HCT116 (cell line): ENCODE results near the gene TMEM184B. TPM values are rescaled to one million over a fixed set of nuclear protein-coding genes. Genes with fewer than 3 reads are reported as not detected.

Experiments
- ATAC-seq: fragments of 200-7000 bp; cut with Tn5 transposase; 2 replicates; pipeline ENCODE4 v1.9.1; 2020; ENCODE audit warnings: mild to moderate bottlenecking, moderate library complexity
- BruUV-seq: library from RNA; stranded (reverse); fragments of 400-500 nt; replicated peaks from 2 replicates; lab custom pipeline; 2021; lab: Mats Ljungman, UMichigan
- CTCF ChIA-PET: fragments of 300-600 bp; sonication (Branson Sonifier 250); formaldehyde crosslinking; loops from one replicate; lab custom pipeline; 2021; ENCODE audit warnings: antibody characterized with exemption; lab: Charles Lee
- POLR2A ChIA-PET: fragments of 300-600, 350-600 bp; sonication (Branson Sonifier 250); formaldehyde crosslinking; loops from one replicate; lab custom pipeline; 2021; ENCODE audit warnings: antibody characterized with exemption; lab: Charles Lee
- RAD21 ChIA-PET, 2 experiments: fragments of 300-600 bp; sonication (Branson Sonifier 250); formaldehyde crosslinking; loops; one replicate each; lab custom pipeline; 2023; ENCODE audit warnings: low total read pairs in 2 of 2; ENCODE audit not compliant: uncharacterized antibody in 2 of 2, unreplicated experiment in 2 of 2, low non-redundant PET in 1 of 2; lab: Charles Lee
- DNase-seq: peaks from one replicate; pipeline ENCODE4 v3.0.0-alpha.2; 2010; ENCODE audit warnings: low read depth, low spot score
- H2AFZ ChIP-seq: fragments of 200-600 bp; shearing (Covaris generic), sonication (generic); 2 replicates; pipeline ENCODE4 v1.6.1; 2017; ENCODE audit warnings: low read depth, mixed run types, mixed read lengths, antibody characterized with exemption, low read length; ENCODE audit not compliant: poor library complexity, severe bottlenecking
- H3K27ac ChIP-seq: 2 replicates; pipeline ENCODE4 v1.5.1; 2012; ENCODE audit warnings: low read depth, low read length
- H3K27me3 ChIP-seq: fragments of 200-600 bp; sonication (generic); 2 replicates; pipeline ENCODE4 v1.6.1; 2016; ENCODE audit warnings: mixed run types, low read length, mixed read lengths; ENCODE audit not compliant: insufficient read depth
- H3K36me3 ChIP-seq, 2 experiments: fragments of 200-500 bp in 1 of 2; fragments of 200-600 bp in 1 of 2; sonication (Bioruptor generic) in 1 of 2; sonication (generic) in 1 of 2; 2 replicates each; pipeline versions ENCODE4 v1.5.1 to v1.6.1; 2014 to 2016; ENCODE audit warnings: low read length in 2 of 2, inconsistent platforms in 1 of 2, mixed read lengths in 1 of 2, mixed run types in 1 of 2; ENCODE audit not compliant: insufficient read depth in 2 of 2, control insufficient read depth in 1 of 2
- H3K4me1 ChIP-seq, 2 experiments: fragments of 200-600 bp in 1 of 2; sonication (generic) in 1 of 2; 2 replicates each; pipeline versions ENCODE4 v1.5.1 to v1.6.1; 2012 to 2017; ENCODE audit warnings: low read length in 2 of 2, inconsistent platforms in 1 of 2, mild to moderate bottlenecking in 1 of 2, mixed read lengths in 1 of 2, mixed run types in 1 of 2, moderate library complexity in 1 of 2; ENCODE audit not compliant: insufficient read depth in 2 of 2, control insufficient read depth in 1 of 2
- H3K4me2 ChIP-seq: fragments of 200-600 bp; sonication (generic); 2 replicates; pipeline ENCODE4 v1.6.1; 2017; ENCODE audit warnings: mixed run types, low read length, mixed read lengths
- H3K4me3 ChIP-seq, 2 experiments: fragments of 200-600 bp in 1 of 2; sonication (generic) in 1 of 2; replicated peaks in 1 of 2; 2 replicates each; pipeline ENCODE4 v1.5.1; 2011 to 2016; ENCODE audit warnings: low read length in 2 of 2, control low read depth in 1 of 2, low read depth in 1 of 2, mild to moderate bottlenecking in 1 of 2, mixed read lengths in 1 of 2, mixed run types in 1 of 2
- H3K79me2 ChIP-seq: fragments of 200-600 bp; sonication (generic); 2 replicates; pipeline ENCODE4 v1.6.1; 2017; ENCODE audit warnings: mild to moderate bottlenecking, mixed run types, low read length, moderate library complexity, mixed read lengths; ENCODE audit not compliant: insufficient read depth
- H3K9ac ChIP-seq: fragments of 200-600 bp; sonication (generic); 2 replicates; pipeline ENCODE4 v1.6.1; 2016; ENCODE audit warnings: low read length, mixed read lengths
- H3K9me2 ChIP-seq: fragments of 200-600 bp; sonication (generic), shearing (Covaris generic); 2 replicates; pipeline ENCODE4 v1.6.1; 2017; ENCODE audit warnings: mixed run types, mild to moderate bottlenecking, moderate library complexity; ENCODE audit not compliant: insufficient read depth
- H3K9me3 ChIP-seq, 2 experiments: fragments of 200-500 bp in 1 of 2; fragments of 200-600 bp in 1 of 2; sonication (Bioruptor generic) in 1 of 2; sonication (generic) in 1 of 2; 2 replicates each; pipeline ENCODE4 v1.6.1; 2014 to 2017; ENCODE audit warnings: low read length in 2 of 2, mixed read lengths in 2 of 2, inconsistent platforms in 1 of 2, low read depth in 1 of 2, mild to moderate bottlenecking in 1 of 2, mixed run types in 1 of 2, moderate library complexity in 1 of 2; ENCODE audit not compliant: control insufficient read depth in 1 of 2, insufficient read depth in 1 of 2
- H4K20me1 ChIP-seq: fragments of 200-600 bp; sonication (generic), shearing (Covaris generic); 2 replicates; pipeline ENCODE4 v1.6.1; 2017; ENCODE audit warnings: mixed run types, mild to moderate bottlenecking, moderate library complexity; ENCODE audit not compliant: insufficient read depth
- ATF3 ChIP-seq: IDR thresholded peaks from 2 replicates; pipeline ENCODE4 v1.6.1; 2012
- CTCF ChIP-seq, 3 experiments: fragments of 200-600 bp in 1 of 3; sonication (generic) in 1 of 3; IDR thresholded peaks in 2 of 3; conservative IDR thresholded peaks in 1 of 3; 2 replicates each; pipeline ENCODE4 v1.5.1; 2012 to 2017; ENCODE audit warnings: low read depth in 2 of 3, low read length in 2 of 3, antibody characterized with exemption in 1 of 3, borderline replicate concordance in 1 of 3, control low read depth in 1 of 3, mild to moderate bottlenecking in 1 of 3, mixed read lengths in 1 of 3, mixed run types in 1 of 3, moderate library complexity in 1 of 3; ENCODE audit not compliant: insufficient read depth in 1 of 3
- ELF1 ChIP-seq: IDR thresholded peaks from 2 replicates; pipeline ENCODE4 v1.6.1; 2012; ENCODE audit warnings: low read depth, borderline replicate concordance
- FOSL1 ChIP-seq: IDR thresholded peaks from 2 replicates; pipeline ENCODE4 v1.6.1; 2012; ENCODE audit warnings: low read depth
- MAX ChIP-seq: IDR thresholded peaks from 2 replicates; pipeline ENCODE4 v1.6.1; 2012
- POLR2AphosphoS5 ChIP-seq: IDR thresholded peaks from 2 replicates; pipeline ENCODE4 v1.6.1; 2011; ENCODE audit warnings: mild to moderate bottlenecking, low read depth, low read length, moderate library complexity
- RAD21 ChIP-seq: IDR thresholded peaks from 2 replicates; pipeline ENCODE4 v1.6.1; 2012; ENCODE audit warnings: low read depth, mild to moderate bottlenecking
- REST ChIP-seq: IDR thresholded peaks from 2 replicates; pipeline ENCODE4 v1.6.1; 2012; ENCODE audit warnings: low read depth
- SIN3A ChIP-seq: IDR thresholded peaks from 2 replicates; pipeline ENCODE4 v1.6.1; 2012; ENCODE audit warnings: low read depth
- SP1 ChIP-seq: IDR thresholded peaks from 2 replicates; pipeline ENCODE4 v1.6.1; 2012; ENCODE audit warnings: low read depth
- ZBTB33 ChIP-seq: IDR thresholded peaks from 2 replicates; pipeline ENCODE4 v1.6.1; 2011; ENCODE audit warnings: mild to moderate bottlenecking, low read length, moderate library complexity; ENCODE audit not compliant: insufficient replicate concordance; ENCODE audit errors: extremely low read depth
- ZNF274 ChIP-seq: fragments of 200-500 bp; sonication (Bioruptor generic); IDR thresholded peaks from 2 replicates; pipeline ENCODE4 v1.6.1; 2014; ENCODE audit warnings: mild to moderate bottlenecking, low read depth, low read length, inconsistent platforms
- intact Hi-C: fragments of 100-400 bp; cut with micrococcal nuclease; formaldehyde crosslinking; loops from 2 replicates; pipeline ENCODE4 v1.10.0; 2022
- total RNA-seq: library from RNA; stranded (reverse); gene quantifications from one replicate; pipeline ENCODE4 v1.2.1, GENCODE V29; 2021; ENCODE audit not compliant: unreplicated experiment

The TMEM184B gene
- total RNA-seq, 1 experiment from 2014 or later, result 66.0 TPM

- TF ChIP-seq REST, result no peak
- no peak for TF ChIP-seq FOSL1
- no peak for TF ChIP-seq SIN3A
- no peak for TF ChIP-seq RAD21
These were observed 13.4 kb downstream of the TMEM184B start (continued) for GRCh38 chr22:38259370-38259769.

- Histone ChIP-seq H3K9me3 (no peaks in the 10 kb centered on the region), H3K79me2 (peaks cover 71% of the 10 kb centered on the region), H3K9ac (no peak overlapping the region), H4K20me1 (peaks cover 4% of the 10 kb centered on the region; the same call in 1 of the 2 replicates), H3K4me2 (no peak overlapping the region), H3K27me3 (no peaks in the 10 kb centered on the region), H3K4me1 (peaks cover 5 to 6% of the 10 kb centered on the region in 2 experiments; a peak in 2 of 4 replicates), H3K9me2 (no peaks in the 10 kb centered on the region), H2AFZ (no peak overlapping the region), H3K36me3 (no peaks in the 10 kb centered on the region), H3K4me3 (no peak overlapping the region), H3K27ac (no peak overlapping the region)
- ChIA-PET RAD21 (no interaction called here), POLR2A (no interaction called here), CTCF (no interaction called here)
- ATAC-seq, result no peak
- BruUV-seq, result no TSS peak
- intact Hi-C loops, result no loop called here
- no peak for DNase-seq
- no peak for TF ChIP-seq ZBTB33
- TF ChIP-seq REST, result no peak
- TF ChIP-seq ZNF274, result no peak
- no peak for TF ChIP-seq ATF3
- TF ChIP-seq ELF1, result no peak
- TF ChIP-seq RAD21, result no peak
- TF ChIP-seq POLR2AphosphoS5, result no peak
- no peak for TF ChIP-seq SP1
- TF ChIP-seq MAX, result no peak
- TF ChIP-seq CTCF (IDR thresholded peaks at IDR 0.05 in 2 of 3, conservative IDR thresholded peaks at IDR 0.05 in 1 of 3; ENCODE audit: borderline replicate concordance in 1 of 3, insufficient read depth in 1 of 3, low read depth in 2 of 3, low read length in 2 of 3), result no peak
These were observed 13.9 kb downstream of the TMEM184B start for GRCh38 chr22:38258895-38259294.
